OCI-LY3 (cell line): Measurements from ENCODE around the gene SULT1A2.

Source experiments
- EZH2phosphoT487 ChIP-seq: fragments of 200-600 bp; shearing (Covaris generic); IDR thresholded peaks from 2 replicates; pipeline ENCODE4 v1.6.1; 2018; ENCODE audit warnings: antibody characterized with exemption, mixed run types, low read depth
- TF ChIP-seq, protein P1 (sequence below): fragments of 200-600, 300-600 bp; sonication (generic); IDR thresholded peaks from 2 replicates; pipeline ENCODE4 v1.5.1; 2014; ENCODE audit warnings: antibody characterized with exemption, low read length, low read depth

DNA sequence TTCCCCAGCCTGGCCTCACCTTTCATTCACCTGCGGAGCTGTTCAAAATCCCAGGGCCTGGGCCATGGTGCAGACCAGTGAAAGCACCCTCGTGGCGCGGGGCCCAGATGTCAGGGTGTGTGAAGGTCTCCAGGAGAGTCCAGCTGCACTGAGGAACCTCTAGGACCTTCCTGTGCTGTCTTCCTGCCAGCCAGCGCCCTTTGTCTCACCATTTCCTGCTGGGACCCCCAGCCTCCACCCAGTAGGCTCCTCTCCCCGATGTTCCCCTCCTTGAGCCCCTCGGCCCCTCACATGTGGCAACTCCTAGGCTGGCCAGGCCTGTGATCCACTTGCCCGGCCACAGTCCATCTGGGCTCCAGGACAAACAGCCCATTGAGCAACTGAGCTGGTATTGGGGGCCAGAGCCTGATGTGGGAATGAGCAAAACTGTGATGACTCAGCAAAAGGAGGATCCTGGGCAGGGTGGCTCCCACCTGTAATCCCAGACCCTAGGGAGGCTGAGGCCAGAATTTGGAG lies 677 bp downstream of the SULT1A2 start:
- TF ChIP-seq, protein P1, sequence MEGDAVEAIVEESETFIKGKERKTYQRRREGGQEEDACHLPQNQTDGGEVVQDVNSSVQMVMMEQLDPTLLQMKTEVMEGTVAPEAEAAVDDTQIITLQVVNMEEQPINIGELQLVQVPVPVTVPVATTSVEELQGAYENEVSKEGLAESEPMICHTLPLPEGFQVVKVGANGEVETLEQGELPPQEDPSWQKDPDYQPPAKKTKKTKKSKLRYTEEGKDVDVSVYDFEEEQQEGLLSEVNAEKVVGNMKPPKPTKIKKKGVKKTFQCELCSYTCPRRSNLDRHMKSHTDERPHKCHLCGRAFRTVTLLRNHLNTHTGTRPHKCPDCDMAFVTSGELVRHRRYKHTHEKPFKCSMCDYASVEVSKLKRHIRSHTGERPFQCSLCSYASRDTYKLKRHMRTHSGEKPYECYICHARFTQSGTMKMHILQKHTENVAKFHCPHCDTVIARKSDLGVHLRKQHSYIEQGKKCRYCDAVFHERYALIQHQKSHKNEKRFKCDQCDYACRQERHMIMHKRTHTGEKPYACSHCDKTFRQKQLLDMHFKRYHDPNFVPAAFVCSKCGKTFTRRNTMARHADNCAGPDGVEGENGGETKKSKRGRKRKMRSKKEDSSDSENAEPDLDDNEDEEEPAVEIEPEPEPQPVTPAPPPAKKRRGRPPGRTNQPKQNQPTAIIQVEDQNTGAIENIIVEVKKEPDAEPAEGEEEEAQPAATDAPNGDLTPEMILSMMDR = no peak
- TF ChIP-seq EZH2phosphoT487 = no peak
